Lower leg skin (tissue), 3 donors: ENCODE results near the gene TNS3.

ENCODE experiments used
- CTCF ChIP-seq, 3 donors: fragments of 450-650 bp; IDR thresholded peaks; one replicate each; pipeline ENCODE4 v1.5.1; 2016; ENCODE audit warnings: antibody characterized with exemption in 3 of 3, mild to moderate bottlenecking in 3 of 3, moderate library complexity in 2 of 3
- POLR2A ChIP-seq, 2 donors: fragments of 450-650 bp; IDR thresholded peaks; one replicate each; pipeline ENCODE4 v1.6.1; 2016 to 2017; ENCODE audit warnings: antibody characterized with exemption in 2 of 2, mild to moderate bottlenecking in 1 of 2, moderate library complexity in 1 of 2

GRCh38 chr7:47482013-47482875, 99.7 kb downstream of the TNS3 start:
- TF ChIP-seq CTCF (IDR thresholded peaks at IDR 0.05) = no peak
- no peak for TF ChIP-seq POLR2A (IDR thresholded peaks at IDR 0.05)
